Activated T-cell treated with anti-CD3 and anti-CD28 coated beads, Interleukin-2, amount 50 U/mL, for 24 hours (primary cell): Measurements from ENCODE around the gene SORT1.

Source experiments
- DNase-seq: peaks from one replicate; pipeline ENCODE4 v3.0.0-alpha.2; 2020
- H3K27ac Mint-ChIP-seq: 2 replicates; pipeline ENCODE4 v1.8.0; 2020; ENCODE audit warnings: mild to moderate bottlenecking, mixed read lengths
- H3K27me3 Mint-ChIP-seq: 2 replicates; pipeline ENCODE4 v1.8.0; 2020; ENCODE audit warnings: mixed read lengths
- H3K36me3 Mint-ChIP-seq: 2 replicates; pipeline ENCODE4 v1.8.0; 2020; ENCODE audit warnings: low read depth, mixed read lengths
- H3K4me1 Mint-ChIP-seq: 2 replicates; pipeline ENCODE4 v1.8.0; 2020; ENCODE audit warnings: low read depth, mixed read lengths
- H3K4me3 Mint-ChIP-seq: 2 replicates; pipeline ENCODE4 v1.8.0; 2020; ENCODE audit warnings: mild to moderate bottlenecking, moderate library complexity, mixed read lengths
- H3K9me3 Mint-ChIP-seq: 2 replicates; pipeline ENCODE4 v1.8.0; 2020; ENCODE audit warnings: mixed read lengths

SORT1 gene

GRCh38 chr1:109356505-109356904, 41.2 kb downstream of the SORT1 start:
- Mint-ChIP-seq H3K9me3 (no peaks in the 10 kb centered on the region), H3K4me1 (peaks cover 3% of the 10 kb centered on the region), H3K36me3 (no peaks in the 10 kb centered on the region), H3K4me3 (no peak overlapping the region), H3K27me3 (no peaks in the 10 kb centered on the region), H3K27ac (no peak overlapping the region)
- no peak for DNase-seq

- no peaks in the 10 kb centered on the region for H3K9me3 Mint-ChIP-seq
- no peaks in the 10 kb centered on the region for H3K36me3 Mint-ChIP-seq
- H3K27me3 Mint-ChIP-seq: no peaks in the 10 kb centered on the region
- no peak overlapping the region for H3K4me3 Mint-ChIP-seq
- no peak for DNase-seq
- peaks cover 3% of the 10 kb centered on the region for H3K4me1 Mint-ChIP-seq
- no peak overlapping the region for H3K27ac Mint-ChIP-seq
Observed at GRCh38 chr1:109354929-109355328, 42.8 kb downstream of the SORT1 start.

- H3K4me1 Mint-ChIP-seq: peaks cover 3% of the 10 kb centered on the region
- H3K9me3 Mint-ChIP-seq: no peaks in the 10 kb centered on the region
- H3K36me3 Mint-ChIP-seq: no peaks in the 10 kb centered on the region
Observed at GRCh38 chr1:109351457-109351856, 46.3 kb downstream of the SORT1 start.

GRCh38 chr1:109350655-109351054, 47.1 kb downstream of the SORT1 start:
- no peaks in the 10 kb centered on the region for H3K36me3 Mint-ChIP-seq
- no peak overlapping the region for H3K4me3 Mint-ChIP-seq
- H3K4me1 Mint-ChIP-seq: peaks cover 3% of the 10 kb centered on the region
- H3K27me3 Mint-ChIP-seq: no peaks in the 10 kb centered on the region
- no peak overlapping the region for H3K27ac Mint-ChIP-seq
- no peak for DNase-seq
- no peaks in the 10 kb centered on the region for H3K9me3 Mint-ChIP-seq

More at GRCh38 chr1:109351457-109351856, 46.3 kb downstream of the SORT1 start:
- Mint-ChIP-seq H3K4me3 (no peak overlapping the region), H3K27me3 (no peaks in the 10 kb centered on the region), H3K27ac (no peak overlapping the region)
- DNase-seq: no peak

- no peaks in the 10 kb centered on the region for H3K27me3 Mint-ChIP-seq
- H3K36me3 Mint-ChIP-seq: no peaks in the 10 kb centered on the region
- DNase-seq: no peak
- H3K4me1 Mint-ChIP-seq: peaks cover 3% of the 10 kb centered on the region
- H3K27ac Mint-ChIP-seq: no peak overlapping the region
- no peak overlapping the region for H3K4me3 Mint-ChIP-seq
- no peaks in the 10 kb centered on the region for H3K9me3 Mint-ChIP-seq
Observed at GRCh38 chr1:109350182-109350581, 47.5 kb downstream of the SORT1 start.

GRCh38 chr1:109347511-109347910, 50.2 kb downstream of the SORT1 start:
- Mint-ChIP-seq H3K27me3 (no peaks in the 10 kb centered on the region), H3K36me3 (no peaks in the 10 kb centered on the region), H3K4me3 (no peak overlapping the region), H3K4me1 (no peaks in the 10 kb centered on the region), H3K9me3 (no peaks in the 10 kb centered on the region), H3K27ac (no peak overlapping the region)
- DNase-seq: no peak

GRCh38 chr1:109341944-109342930, 55.5 kb downstream of the SORT1 start:
- DNase-seq: no peak
- Mint-ChIP-seq H3K4me1 (no peaks in the 10 kb centered on the region), H3K4me3 (no peak overlapping the region), H3K27me3 (no peaks in the 10 kb centered on the region), H3K36me3 (no peaks in the 10 kb centered on the region), H3K9me3 (no peaks in the 10 kb centered on the region), H3K27ac (no peak overlapping the region)

GRCh38 chr1:109338608-109339007, 59.1 kb downstream of the SORT1 start:
- no peaks in the 10 kb centered on the region for H3K9me3 Mint-ChIP-seq
- DNase-seq: no peak
- H3K27ac Mint-ChIP-seq: no peak overlapping the region
- H3K27me3 Mint-ChIP-seq: no peaks in the 10 kb centered on the region
- H3K4me1 Mint-ChIP-seq: no peaks in the 10 kb centered on the region
- no peak overlapping the region for H3K4me3 Mint-ChIP-seq
- H3K36me3 Mint-ChIP-seq: no peaks in the 10 kb centered on the region

GRCh38 chr1:109338091-109338490, 59.6 kb downstream of the SORT1 start:
- H3K27ac Mint-ChIP-seq: no peak overlapping the region
- H3K36me3 Mint-ChIP-seq: no peaks in the 10 kb centered on the region
- H3K27me3 Mint-ChIP-seq: no peaks in the 10 kb centered on the region
- H3K4me3 Mint-ChIP-seq: no peak overlapping the region
- H3K4me1 Mint-ChIP-seq: no peaks in the 10 kb centered on the region
- peaks cover 2% of the 10 kb centered on the region for H3K9me3 Mint-ChIP-seq
- DNase-seq: no peak

GRCh38 chr1:109335091-109335490, 62.6 kb downstream of the SORT1 start:
- Mint-ChIP-seq H3K4me1 (no peaks in the 10 kb centered on the region), H3K27ac (no peak overlapping the region), H3K36me3 (peaks cover 4% of the 10 kb centered on the region), H3K27me3 (no peaks in the 10 kb centered on the region), H3K9me3 (peaks cover 11% of the 10 kb centered on the region), H3K4me3 (no peak overlapping the region)
- DNase-seq: no peak

- H3K27me3 Mint-ChIP-seq: no peaks in the 10 kb centered on the region
- no peak overlapping the region for H3K4me3 Mint-ChIP-seq
- no peak overlapping the region for H3K27ac Mint-ChIP-seq
- peaks cover 14% of the 10 kb centered on the region for H3K9me3 Mint-ChIP-seq
- no peaks in the 10 kb centered on the region for H3K4me1 Mint-ChIP-seq
- DNase-seq: no peak
- H3K36me3 Mint-ChIP-seq: peaks cover 4% of the 10 kb centered on the region
Observed at GRCh38 chr1:109331113-109331512, 66.6 kb downstream of the SORT1 start.

- H3K27me3 Mint-ChIP-seq: no peaks in the 10 kb centered on the region
- H3K27ac Mint-ChIP-seq: no peak overlapping the region
- H3K4me3 Mint-ChIP-seq: no peak overlapping the region
- no peak for DNase-seq
- no peaks in the 10 kb centered on the region for H3K4me1 Mint-ChIP-seq
- peaks cover 4% of the 10 kb centered on the region for H3K36me3 Mint-ChIP-seq
- H3K9me3 Mint-ChIP-seq: peaks cover 12% of the 10 kb centered on the region
Observed at GRCh38 chr1:109327285-109327684, 70.4 kb downstream of the SORT1 start.

GRCh38 chr1:109322974-109323373, 74.7 kb downstream of the SORT1 start:
- Mint-ChIP-seq H3K27ac (no peak overlapping the region), H3K4me3 (no peak overlapping the region), H3K9me3 (no peaks in the 10 kb centered on the region), H3K4me1 (no peaks in the 10 kb centered on the region), H3K36me3 (no peaks in the 10 kb centered on the region), H3K27me3 (no peaks in the 10 kb centered on the region)
- no peak for DNase-seq

GRCh38 chr1:109319114-109319513, 78.6 kb downstream of the SORT1 start:
- H3K27ac Mint-ChIP-seq: no peak overlapping the region
- DNase-seq: no peak
- no peaks in the 10 kb centered on the region for H3K27me3 Mint-ChIP-seq
- no peaks in the 10 kb centered on the region for H3K9me3 Mint-ChIP-seq
- no peaks in the 10 kb centered on the region for H3K4me1 Mint-ChIP-seq
- H3K36me3 Mint-ChIP-seq: no peaks in the 10 kb centered on the region
- H3K4me3 Mint-ChIP-seq: no peak overlapping the region

- Mint-ChIP-seq H3K36me3 (no peaks in the 10 kb centered on the region), H3K27ac (no peak overlapping the region), H3K27me3 (no peaks in the 10 kb centered on the region), H3K4me3 (no peak overlapping the region), H3K4me1 (no peaks in the 10 kb centered on the region), H3K9me3 (no peaks in the 10 kb centered on the region)
- DNase-seq: no peak
Observed at GRCh38 chr1:109316506-109316905, 81.2 kb downstream of the SORT1 start.
